GM18520 (cell line): ENCODE data around the gene AQP2.

Experiments
- ATAC-seq: cut with Tn5 transposase; IDR thresholded peaks from one replicate; pipeline ENCODE4 v1.9.1; 2021; ENCODE audit not compliant: unreplicated experiment

AQP2 gene

DNA sequence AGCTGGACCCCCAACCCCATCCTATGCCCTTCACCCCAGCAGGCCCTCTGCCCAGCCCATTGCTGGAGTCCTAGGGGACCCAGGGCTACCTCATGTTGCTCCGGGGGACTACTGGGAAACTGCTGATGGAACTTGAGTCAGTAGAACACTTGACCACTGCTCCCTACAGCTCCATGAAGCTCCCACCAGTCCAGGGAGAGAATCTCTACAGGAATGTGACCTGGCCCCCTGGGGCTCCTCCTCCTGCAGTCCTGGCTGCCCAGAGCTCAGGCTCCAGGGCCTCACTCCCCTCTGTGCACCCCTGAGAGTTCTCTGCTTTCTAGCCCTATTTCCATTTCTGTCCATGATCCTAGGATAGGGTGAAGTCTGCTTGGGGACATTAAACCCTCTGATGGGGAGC is 10.8 kb upstream of the AQP2 start:
- no peak for ATAC-seq

DNA sequence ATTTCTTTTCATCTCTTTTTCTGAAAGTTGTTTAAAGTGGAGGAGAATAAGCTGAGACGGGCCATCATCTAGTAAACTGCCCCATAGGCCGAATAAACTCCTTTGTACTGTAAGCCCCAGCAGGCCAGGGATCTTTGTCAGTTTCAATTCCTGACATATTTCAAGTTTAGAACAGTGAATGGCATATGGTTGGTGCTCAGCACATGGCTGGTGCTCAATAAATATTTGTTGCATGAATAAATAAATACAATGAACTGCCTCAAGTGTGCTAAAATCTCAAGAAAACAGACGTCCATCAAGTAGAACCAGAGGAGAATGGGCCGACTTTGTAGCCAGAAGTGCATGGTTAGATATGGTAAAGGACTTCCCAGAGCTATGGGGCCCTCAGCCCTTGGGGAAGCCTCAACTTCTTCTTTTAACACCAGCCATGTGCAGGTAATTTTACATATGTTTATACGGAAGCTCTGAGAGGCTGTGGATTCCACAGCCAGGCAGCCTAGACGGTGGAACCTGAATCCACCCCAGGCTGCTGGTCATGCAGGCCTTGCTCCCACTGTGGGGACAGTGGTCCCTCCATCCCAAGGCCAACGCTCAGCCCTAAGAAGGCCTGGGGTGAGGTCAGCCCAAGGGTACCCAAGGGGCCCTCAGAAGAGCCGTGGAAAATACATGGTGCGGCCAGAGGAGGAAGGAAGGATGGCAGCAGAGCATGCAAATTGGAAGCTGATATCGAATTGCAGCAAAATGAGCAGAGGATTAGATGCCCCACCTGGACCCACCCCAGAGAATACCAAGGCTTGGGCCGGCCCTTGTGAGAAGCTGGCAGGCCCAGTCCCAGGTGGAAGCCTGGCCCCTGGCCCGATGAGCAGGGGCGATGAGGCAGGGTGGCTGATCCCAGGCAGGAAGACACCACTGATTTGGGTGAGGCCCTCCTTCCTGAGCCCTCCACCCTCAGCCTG is 8.7 kb upstream of the AQP2 start:
- ATAC-seq = no peak

DNA sequence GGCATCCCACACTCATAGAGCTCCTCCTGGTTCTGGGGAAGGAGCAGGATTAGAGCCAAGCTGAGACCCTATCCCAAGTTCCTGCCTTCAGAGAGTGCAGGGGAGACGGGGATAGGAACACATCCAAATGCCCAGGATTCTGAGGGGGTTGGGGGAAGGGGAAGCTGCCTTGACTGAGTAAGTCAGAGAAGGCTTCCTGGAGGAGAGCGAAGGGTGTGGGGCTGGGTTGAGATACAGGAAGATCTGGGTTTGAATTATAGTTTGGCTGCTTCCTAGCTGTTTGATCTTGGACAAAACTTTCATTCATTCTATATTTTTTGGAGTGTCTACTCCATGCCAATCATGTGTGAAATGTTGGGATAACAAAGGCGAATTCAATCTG is 8.0 kb upstream of the AQP2 start:
- ATAC-seq = no peak

DNA sequence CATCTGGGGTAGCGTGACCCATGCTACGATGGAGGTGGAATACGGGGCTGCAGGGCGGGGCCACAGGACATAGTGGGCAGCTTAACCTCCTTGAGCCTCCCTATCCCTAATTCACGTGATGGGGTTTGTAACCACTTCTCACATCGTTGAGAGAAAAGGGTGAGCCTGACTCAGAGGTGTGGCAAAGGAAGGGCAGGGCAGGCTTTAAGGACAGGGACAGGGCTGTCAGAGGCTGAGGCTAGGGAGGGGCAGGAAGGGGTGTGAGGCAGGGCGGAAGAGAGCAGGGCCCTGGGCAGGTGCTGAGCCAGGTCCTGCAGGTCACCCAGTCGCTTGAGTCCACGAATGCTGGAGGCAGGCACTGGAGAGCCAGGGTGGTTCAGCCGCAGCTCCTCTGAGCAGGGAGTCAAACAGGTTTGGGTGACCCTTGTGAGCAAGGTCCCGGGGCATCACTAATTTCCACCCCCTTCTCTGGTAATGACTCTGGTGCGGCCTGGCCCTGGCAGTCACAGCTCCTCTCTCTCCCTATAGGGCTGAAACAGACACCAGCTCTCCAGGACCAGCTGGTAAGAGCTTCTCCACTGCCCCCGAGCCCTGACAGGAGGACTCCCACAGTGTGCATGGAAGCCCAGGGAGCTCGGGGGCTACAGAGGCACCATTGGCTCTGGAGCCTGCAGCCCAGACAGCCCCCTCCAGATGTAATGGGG is 7.5 kb upstream of the AQP2 start:
- no peak for ATAC-seq

GRCh38 chr12:49943625-49943960 is 6.9 kb upstream of the AQP2 start:
- no peak for ATAC-seq

GRCh38 chr12:49944046-49944445 is 6.5 kb upstream of the AQP2 start:
- no peak for ATAC-seq

DNA sequence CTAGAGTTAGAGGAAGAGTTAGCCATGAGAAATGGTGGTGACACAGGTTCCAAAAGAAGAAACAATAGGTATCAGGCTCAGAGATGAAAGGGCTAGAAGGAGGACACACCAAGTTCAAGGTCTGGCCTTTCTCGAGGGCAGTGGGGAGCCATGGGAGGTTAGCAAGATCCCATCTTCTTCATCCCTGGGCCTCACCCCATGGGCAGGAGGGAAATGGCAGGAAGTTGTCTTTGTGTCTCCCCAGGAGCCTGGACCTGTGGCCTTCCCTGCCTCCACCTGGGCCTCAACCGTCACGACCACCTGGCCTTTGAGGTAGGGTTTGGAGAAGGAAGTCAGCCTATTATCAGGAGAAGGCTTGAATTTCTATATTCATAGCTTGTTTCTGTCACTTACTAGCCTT is 5.8 kb upstream of the AQP2 start:
- no peak for ATAC-seq

DNA sequence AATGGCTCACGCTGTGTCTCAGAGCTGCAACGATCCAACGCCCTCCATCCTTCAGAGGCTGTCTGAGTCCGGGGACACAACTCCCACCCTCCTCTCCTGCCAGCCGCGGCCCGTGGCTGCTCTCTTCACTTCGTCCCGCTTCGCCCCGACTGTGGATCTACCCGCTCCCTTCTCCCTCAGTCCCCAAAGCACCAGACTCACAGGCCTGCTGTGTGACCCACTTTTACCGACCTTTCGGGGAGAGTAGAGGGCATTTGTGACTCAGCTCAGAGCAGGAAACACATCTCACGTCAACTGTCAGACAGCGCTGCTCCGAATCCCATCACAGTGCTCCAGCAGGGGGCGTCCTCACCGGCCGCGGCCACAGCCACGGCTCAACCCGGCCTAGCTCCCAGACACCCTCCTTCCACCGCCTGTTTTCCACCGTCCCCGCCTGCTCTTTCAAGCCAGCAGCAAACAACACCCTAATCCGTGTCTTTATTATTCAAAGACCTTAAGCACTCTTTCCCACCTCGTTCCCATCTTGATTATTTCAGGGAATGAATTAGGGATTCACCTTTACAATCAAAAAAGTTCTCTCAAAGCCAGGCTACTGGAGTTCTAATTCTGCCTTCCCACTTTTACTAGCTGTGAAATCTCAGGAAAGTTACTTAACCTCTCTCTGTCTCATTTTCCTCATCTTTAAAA is 5.0 kb upstream of the AQP2 start:
- ATAC-seq = no peak

DNA sequence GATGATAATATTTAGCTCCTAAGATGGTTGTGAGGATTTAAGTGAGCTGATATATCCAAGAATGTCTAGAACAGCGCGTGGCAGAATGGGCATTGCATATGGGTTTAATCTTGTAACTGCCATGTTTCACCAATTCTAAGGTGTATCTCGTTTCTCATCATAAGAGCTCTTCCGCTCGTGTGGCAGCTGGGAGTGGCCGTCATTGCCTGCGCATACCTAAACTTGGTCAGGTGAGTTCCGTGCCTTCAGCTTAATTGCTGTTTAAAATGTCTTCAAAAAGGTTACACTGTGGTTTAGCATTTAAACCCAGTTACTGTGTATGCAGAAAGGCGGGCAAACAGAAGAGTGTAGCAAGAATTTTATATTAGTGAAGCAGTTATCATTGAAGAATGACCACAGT is 4.5 kb upstream of the AQP2 start:
- ATAC-seq = no peak

GRCh38 chr12:49946497-49946896 is 4.0 kb upstream of the AQP2 start:
- ATAC-seq = no peak

DNA sequence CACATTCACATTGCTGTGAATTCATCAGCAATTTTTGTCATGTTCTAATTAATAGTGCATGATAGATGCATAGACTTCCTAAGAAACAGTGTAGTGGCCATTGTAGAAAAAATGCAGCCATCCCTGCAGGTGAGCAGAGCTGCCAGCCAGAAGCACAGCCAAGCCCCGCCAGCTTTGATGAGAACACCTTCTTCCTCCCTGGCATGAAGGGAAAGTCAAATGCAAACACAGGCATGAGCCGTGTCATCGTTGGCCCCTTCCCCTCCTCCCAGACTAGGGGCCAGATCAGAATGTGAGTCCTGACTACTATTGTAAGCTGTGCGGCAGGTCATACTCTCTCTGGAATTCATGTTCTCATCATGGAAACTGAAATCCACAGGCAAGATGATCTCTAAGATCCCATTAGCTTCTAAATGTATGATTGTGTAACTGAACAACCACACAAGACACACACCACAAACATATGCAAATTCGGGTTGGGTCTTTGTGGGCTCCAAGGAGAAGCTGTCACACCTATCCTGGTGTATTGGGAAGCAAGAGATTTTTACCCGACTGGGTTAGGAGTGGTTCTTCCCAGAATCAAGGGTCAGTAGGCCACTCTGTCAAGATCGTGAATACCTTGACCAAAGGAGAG is 2.8 kb upstream of the AQP2 start:
- no peak for ATAC-seq

DNA sequence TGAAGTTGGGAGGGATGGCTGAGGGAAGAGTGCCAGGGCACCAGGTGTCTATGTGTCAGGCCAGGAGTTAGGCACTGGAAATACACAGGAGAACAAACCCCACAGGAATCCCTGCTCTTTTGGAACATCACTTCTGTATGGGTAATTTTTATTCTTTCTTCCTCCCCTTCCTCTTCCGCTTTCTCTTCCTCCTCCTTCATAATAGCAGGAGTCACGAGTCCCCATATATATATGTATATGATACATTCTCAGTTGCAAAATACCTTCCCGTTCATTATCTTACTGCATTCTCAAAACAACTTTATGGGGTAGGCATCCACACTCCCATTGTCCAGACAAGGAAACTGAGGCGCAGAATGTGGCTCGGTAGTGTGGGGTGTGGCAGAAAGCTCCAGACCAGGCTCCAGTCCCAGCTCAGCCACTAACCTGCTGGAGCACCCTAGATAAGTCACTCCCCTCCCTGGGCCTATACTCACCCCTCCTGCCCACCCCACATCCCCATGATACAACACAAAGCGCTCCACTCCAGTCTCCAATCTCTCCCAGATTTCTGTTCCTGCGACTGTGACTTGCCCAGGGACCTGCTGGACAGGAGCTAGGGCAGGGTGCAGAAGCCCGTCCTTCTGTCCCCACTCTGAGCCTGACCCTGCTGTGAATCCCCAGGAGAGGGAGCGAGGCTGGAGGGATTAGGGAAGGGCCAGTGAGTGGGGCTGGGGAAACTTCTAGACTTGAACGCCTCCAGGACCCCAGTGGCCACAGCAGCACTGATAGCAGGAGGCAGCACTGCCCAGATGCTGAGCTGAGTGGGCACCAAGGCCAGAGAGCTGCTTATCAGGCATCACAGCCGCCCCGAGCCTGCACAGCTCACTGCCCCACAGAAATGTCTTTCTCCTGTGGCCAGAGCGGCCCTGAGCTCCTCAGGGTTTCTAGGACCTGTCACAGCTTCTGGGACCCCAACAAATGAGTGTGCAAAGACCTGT is 1.4 kb upstream of the AQP2 start:
- ATAC-seq = no peak

DNA sequence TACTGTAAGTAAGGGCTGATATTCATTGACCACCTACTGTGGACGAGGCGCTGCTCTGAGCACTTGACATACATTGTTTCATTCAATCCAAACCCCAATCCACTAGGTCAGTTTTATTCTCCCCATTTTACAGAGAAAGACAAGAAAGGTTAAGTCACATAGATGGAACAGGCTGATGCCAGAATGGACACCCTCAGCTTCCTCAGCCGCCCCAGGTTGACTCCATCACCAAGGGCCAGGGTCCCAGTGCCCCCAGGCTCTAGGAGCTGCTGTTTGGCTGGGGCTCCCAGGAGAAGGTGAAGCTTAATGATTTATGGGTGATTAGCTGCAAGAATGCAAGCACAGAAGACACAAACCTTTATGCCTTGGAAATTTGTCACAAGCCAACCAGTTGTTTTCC is 671 bp upstream of the AQP2 start:
- no peak for ATAC-seq

DNA sequence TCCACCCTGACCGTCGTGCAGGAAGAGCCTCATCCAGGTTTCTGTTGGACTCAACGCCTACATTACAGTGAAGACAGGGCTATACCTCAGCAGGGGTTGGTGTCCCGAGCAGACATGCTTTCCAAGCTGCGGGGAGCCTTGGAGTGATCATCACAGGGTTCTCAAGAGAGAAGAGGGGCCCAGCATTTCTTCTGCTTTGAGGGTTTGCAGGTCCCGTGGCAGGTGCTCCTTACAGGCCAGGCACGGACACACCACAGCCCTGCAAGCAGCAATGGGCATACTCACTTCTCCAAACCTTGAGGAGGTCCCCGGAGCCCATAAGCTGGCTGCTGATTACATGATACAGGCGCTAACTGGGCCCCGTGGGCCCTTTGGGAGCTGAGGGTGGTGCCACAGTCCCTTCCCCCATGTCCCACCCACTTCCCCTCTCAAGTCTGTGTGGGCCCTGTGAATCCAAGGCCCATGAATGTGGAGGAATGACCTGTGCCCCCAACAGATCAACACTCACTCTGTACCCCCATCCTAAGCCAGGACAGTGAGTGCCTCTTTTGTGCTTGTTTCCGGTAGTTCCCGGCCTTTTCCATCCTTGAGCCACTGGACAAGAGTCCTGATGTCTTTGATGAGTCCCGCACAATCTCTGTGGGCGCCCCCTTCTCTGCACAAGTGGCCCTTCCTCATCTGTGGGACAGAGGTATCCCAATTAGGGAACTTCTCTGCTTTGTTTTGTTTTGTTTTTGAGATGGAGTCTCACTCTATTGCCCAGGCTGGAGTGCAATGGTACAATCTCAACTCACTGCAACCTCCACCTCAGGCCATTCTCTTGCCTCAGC is 1.1 kb downstream of the AQP2 start:
- no peak for ATAC-seq

GRCh38 chr12:49952391-49953055 is 2.0 kb downstream of the AQP2 start:
- ATAC-seq = no peak

- no peak for ATAC-seq
Measured at GRCh38 chr12:49953151-49953550, 2.6 kb downstream of the AQP2 start.

DNA sequence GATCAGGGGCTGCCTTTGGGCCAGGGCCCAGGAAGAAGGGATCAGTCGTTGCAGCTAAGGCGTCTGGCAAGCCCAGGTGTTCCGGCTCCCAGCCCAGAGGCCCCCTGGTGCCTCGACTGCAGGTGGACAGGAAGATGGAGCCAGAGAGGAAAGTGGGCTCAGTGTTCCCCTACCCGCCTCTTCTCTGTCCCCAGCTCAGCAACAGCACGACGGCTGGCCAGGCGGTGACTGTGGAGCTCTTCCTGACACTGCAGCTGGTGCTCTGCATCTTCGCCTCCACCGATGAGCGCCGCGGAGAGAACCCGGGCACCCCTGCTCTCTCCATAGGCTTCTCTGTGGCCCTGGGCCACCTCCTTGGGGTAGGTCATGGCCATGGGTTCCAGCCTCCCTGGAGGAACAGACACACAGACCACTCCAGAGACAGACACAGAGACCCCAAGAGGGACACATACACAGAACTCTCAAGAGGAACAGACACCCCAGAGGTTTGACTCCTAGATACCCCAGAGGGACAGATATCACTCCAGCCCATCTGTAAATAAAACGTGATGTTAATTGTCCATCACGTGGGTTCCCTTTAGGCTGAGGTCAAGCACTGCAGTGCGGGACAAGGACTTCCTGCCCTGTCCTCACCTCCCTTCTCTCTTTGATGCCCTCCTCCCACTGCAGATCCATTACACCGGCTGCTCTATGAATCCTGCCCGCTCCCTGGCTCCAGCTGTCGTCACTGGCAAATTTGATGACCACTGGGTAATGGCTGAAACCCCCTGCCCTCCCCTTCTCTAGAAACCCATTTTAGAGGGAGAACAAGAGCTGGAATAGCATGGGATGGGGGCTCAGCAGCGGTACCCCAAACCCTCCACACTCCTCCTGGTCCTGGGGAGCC is 3.7 kb downstream of the AQP2 start:
- no peak for ATAC-seq
